Activated CD8-positive, alpha-beta T cell treated with anti-CD3 and anti-CD28 coated beads for 36 hours (primary cell): ENCODE measurements around the gene VSIG2. TPM values are rescaled to one million over a fixed set of nuclear protein-coding genes. Genes with fewer than 3 reads are reported as not detected.

Source experiments
- ATAC-seq: fragments of 200-7000 bp; cut with Tn5 transposase; one replicate; pipeline ENCODE4 v1.10.0; 2021; ENCODE audit warnings: mild to moderate bottlenecking, moderate library complexity
- CTCF ChIA-PET: fragments of 350-600 bp; sonication (Branson Sonifier 250); formaldehyde crosslinking; loops from one replicate; lab custom pipeline; 2021; ENCODE audit warnings: antibody characterized with exemption; lab: Charles Lee
- POLR2A ChIA-PET: fragments of 350-600 bp; sonication (Branson Sonifier 250); formaldehyde crosslinking; loops from one replicate; lab custom pipeline; 2021; ENCODE audit warnings: antibody characterized with exemption; lab: Charles Lee
- DNase-seq: peaks from one replicate; pipeline ENCODE4 v3.0.0-alpha.2; 2020
- H3K27ac Mint-ChIP-seq: one replicate; pipeline ENCODE4 v1.8.0; 2021; ENCODE audit warnings: mild to moderate bottlenecking, mixed read lengths
- H3K27me3 Mint-ChIP-seq: one replicate; pipeline ENCODE4 v1.8.0; 2021; ENCODE audit warnings: mixed read lengths
- H3K36me3 Mint-ChIP-seq: one replicate; pipeline ENCODE4 v1.8.0; 2021; ENCODE audit warnings: low read depth, mixed read lengths
- H3K4me1 Mint-ChIP-seq: one replicate; pipeline ENCODE4 v1.8.0; 2021; ENCODE audit warnings: low read depth, mixed read lengths
- H3K4me3 Mint-ChIP-seq: one replicate; pipeline ENCODE4 v1.8.0; 2021; ENCODE audit warnings: mild to moderate bottlenecking, moderate library complexity, mixed read lengths
- H3K9me3 Mint-ChIP-seq: one replicate; pipeline ENCODE4 v1.8.0; 2021; ENCODE audit warnings: mixed read lengths
- intact Hi-C: fragments of 100-400 bp; cut with micrococcal nuclease; formaldehyde crosslinking; loops from one replicate; pipeline ENCODE4 v1.10.0; 2022
- total RNA-seq, 2 experiments: library from RNA; stranded (reverse); gene quantifications; one replicate each; pipeline ENCODE4 v1.2.3, GENCODE V29; 2021
- TF ChIP-seq, protein P1 (sequence below): fragments of 200-600 bp; IDR thresholded peaks from one replicate; pipeline ENCODE4 v1.8.0; 2022; ENCODE audit warnings: antibody characterized with exemption, mild to moderate bottlenecking

Gene VSIG2
- total RNA-seq, 2 experiments from 2014 or later = 0.32 TPM; not detected in 1

DNA sequence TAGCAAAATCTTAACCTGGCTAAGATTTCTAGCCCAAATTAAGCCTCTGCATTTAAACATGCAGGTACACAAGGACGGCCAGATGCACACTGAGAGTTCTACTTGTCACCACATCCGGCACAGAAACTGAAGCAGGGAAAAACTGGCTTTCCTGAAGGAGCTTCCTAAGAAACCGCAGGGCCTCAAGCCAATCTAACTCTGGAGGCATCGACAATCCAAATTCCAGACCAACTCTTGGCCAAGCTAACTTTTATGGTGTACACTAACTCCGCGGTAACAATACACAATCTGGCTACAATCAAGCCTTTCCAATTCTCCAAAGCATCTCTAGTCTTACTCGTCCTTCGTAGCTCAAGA lies 46.9 kb upstream of the VSIG2 start:
- TF ChIP-seq, protein P1, sequence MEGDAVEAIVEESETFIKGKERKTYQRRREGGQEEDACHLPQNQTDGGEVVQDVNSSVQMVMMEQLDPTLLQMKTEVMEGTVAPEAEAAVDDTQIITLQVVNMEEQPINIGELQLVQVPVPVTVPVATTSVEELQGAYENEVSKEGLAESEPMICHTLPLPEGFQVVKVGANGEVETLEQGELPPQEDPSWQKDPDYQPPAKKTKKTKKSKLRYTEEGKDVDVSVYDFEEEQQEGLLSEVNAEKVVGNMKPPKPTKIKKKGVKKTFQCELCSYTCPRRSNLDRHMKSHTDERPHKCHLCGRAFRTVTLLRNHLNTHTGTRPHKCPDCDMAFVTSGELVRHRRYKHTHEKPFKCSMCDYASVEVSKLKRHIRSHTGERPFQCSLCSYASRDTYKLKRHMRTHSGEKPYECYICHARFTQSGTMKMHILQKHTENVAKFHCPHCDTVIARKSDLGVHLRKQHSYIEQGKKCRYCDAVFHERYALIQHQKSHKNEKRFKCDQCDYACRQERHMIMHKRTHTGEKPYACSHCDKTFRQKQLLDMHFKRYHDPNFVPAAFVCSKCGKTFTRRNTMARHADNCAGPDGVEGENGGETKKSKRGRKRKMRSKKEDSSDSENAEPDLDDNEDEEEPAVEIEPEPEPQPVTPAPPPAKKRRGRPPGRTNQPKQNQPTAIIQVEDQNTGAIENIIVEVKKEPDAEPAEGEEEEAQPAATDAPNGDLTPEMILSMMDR = no peak
- no peaks in the 10 kb centered on the region for H3K27me3 Mint-ChIP-seq
- H3K9me3 Mint-ChIP-seq = no peaks in the 10 kb centered on the region
- peaks cover 4% of the 10 kb centered on the region for H3K36me3 Mint-ChIP-seq
- H3K4me3 Mint-ChIP-seq = peak overlapping the region; percentile 87
- peaks cover 32% of the 10 kb centered on the region for H3K4me1 Mint-ChIP-seq
- ChIA-PET CTCF (interaction anchor here (0.7 to 5.4 kb wide), 15 partner anchors 8 to 179 kb away, joined by 3 to 55 read pairs (median 4); partner anchors contain the start of gene ROBO3), POLR2A (interaction anchor here (0.5 to 1.4 kb wide), 7 partner anchors 10 to 129 kb away, joined by 3 to 4 read pairs (median 3); partner anchors contain the start of gene ESAM)
- intact Hi-C loops = loop anchor here (1.0 to 5.0 kb wide), 2 partner anchors 37 to 38 kb away; partner anchors contain the start of gene ESAM
- DNase-seq (peak; percentile 10), ATAC-seq (no peak)
- peak overlapping the region; percentile 88 for H3K27ac Mint-ChIP-seq

- Mint-ChIP-seq H3K36me3 (peaks cover 4% of the 10 kb centered on the region), H3K4me3 (no peak overlapping the region), H3K27me3 (no peaks in the 10 kb centered on the region), H3K4me1 (peaks cover 50% of the 10 kb centered on the region), H3K27ac (no peak overlapping the region), H3K9me3 (no peaks in the 10 kb centered on the region)
- DNase-seq (no peak), ATAC-seq (no peak)
- TF ChIP-seq, protein P1 = no peak
- intact Hi-C loops = loop anchor here (5.0 kb wide), 1 partner anchor 34 kb away; the partner anchor contains the start of gene ESAM
- ChIA-PET CTCF (interaction anchor here (0.9 to 4.8 kb wide), 4 partner anchors 22 to 126 kb away, joined by 3 to 43 read pairs (median 4); no protein-coding TSS in a partner anchor), POLR2A (no interaction called here)
Measured at GRCh38 chr11:124796312-124796711, 44.3 kb upstream of the VSIG2 start.

- DNase-seq (peak; percentile 47), ATAC-seq (peak; percentile 71)
- TF ChIP-seq, protein P1 = peak; percentile 76
- Mint-ChIP-seq H3K36me3 (peaks cover 4% of the 10 kb centered on the region), H3K27me3 (no peaks in the 10 kb centered on the region), H3K4me1 (peaks cover 48% of the 10 kb centered on the region), H3K27ac (no peak overlapping the region), H3K9me3 (no peaks in the 10 kb centered on the region), H3K4me3 (no peak overlapping the region)
- CTCF ChIA-PET = interaction anchor here (0.7 to 4.8 kb wide), 29 partner anchors 11 to 320 kb away, joined by 3 to 43 read pairs (median 5); partner anchors contain the start of genes ESAM, NRGN and TBRG1
- intact Hi-C loops = no loop called here
- POLR2A ChIA-PET = interaction anchor here (1.5 kb wide), 1 partner anchor 33 kb away, joined by 3 read pairs; no protein-coding TSS in a partner anchor
Measured at GRCh38 chr11:124793466-124794278, 41.6 kb upstream of the VSIG2 start.

- TF ChIP-seq, protein P1 = no peak
- intact Hi-C loops = no loop called here
- no peak overlapping the region for H3K27ac Mint-ChIP-seq
- H3K36me3 Mint-ChIP-seq = no peaks in the 10 kb centered on the region
- ATAC-seq (peak; percentile 42), DNase-seq (no peak)
- POLR2A ChIA-PET = interaction anchor here (1.5 kb wide), 1 partner anchor 31 kb away, joined by 3 read pairs; no protein-coding TSS in a partner anchor
- H3K4me1 Mint-ChIP-seq = peaks cover 35% of the 10 kb centered on the region
- CTCF ChIA-PET = interaction anchor here (1.8 to 4.8 kb wide), 7 partner anchors 13 to 148 kb away, joined by 8 to 43 read pairs (median 19); partner anchors contain the start of gene ESAM
- H3K27me3 Mint-ChIP-seq = no peaks in the 10 kb centered on the region
- H3K4me3 Mint-ChIP-seq = no peak overlapping the region
- H3K9me3 Mint-ChIP-seq = no peaks in the 10 kb centered on the region
Measured at GRCh38 chr11:124791626-124792341, 39.7 kb upstream of the VSIG2 start.
